Measurements from ENCODE around the gene LEFTY1.

DNA sequence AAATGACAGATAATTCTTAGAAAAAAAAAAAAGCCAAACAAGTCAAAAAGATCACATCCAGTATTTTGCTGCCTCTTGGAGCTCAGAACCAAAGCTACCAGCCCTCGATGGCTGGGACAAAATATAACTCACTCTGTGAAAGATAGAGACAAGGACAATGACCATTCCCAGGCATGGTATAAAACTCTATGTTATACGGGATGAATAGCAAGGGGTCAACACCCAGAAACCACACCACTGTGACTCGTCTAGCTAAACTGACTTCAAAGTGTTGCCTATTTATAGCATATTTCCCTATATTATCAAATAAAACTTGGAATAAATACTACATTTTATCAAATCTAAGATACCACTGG is 16.9 kb downstream of the LEFTY1 start:
- TF ChIP-seq, protein P1, sequence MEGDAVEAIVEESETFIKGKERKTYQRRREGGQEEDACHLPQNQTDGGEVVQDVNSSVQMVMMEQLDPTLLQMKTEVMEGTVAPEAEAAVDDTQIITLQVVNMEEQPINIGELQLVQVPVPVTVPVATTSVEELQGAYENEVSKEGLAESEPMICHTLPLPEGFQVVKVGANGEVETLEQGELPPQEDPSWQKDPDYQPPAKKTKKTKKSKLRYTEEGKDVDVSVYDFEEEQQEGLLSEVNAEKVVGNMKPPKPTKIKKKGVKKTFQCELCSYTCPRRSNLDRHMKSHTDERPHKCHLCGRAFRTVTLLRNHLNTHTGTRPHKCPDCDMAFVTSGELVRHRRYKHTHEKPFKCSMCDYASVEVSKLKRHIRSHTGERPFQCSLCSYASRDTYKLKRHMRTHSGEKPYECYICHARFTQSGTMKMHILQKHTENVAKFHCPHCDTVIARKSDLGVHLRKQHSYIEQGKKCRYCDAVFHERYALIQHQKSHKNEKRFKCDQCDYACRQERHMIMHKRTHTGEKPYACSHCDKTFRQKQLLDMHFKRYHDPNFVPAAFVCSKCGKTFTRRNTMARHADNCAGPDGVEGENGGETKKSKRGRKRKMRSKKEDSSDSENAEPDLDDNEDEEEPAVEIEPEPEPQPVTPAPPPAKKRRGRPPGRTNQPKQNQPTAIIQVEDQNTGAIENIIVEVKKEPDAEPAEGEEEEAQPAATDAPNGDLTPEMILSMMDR (IDR thresholded peaks at IDR 0.05; ENCODE audit: poor library complexity, severe bottlenecking) = no peak
- TF ChIP-seq, protein P2, sequence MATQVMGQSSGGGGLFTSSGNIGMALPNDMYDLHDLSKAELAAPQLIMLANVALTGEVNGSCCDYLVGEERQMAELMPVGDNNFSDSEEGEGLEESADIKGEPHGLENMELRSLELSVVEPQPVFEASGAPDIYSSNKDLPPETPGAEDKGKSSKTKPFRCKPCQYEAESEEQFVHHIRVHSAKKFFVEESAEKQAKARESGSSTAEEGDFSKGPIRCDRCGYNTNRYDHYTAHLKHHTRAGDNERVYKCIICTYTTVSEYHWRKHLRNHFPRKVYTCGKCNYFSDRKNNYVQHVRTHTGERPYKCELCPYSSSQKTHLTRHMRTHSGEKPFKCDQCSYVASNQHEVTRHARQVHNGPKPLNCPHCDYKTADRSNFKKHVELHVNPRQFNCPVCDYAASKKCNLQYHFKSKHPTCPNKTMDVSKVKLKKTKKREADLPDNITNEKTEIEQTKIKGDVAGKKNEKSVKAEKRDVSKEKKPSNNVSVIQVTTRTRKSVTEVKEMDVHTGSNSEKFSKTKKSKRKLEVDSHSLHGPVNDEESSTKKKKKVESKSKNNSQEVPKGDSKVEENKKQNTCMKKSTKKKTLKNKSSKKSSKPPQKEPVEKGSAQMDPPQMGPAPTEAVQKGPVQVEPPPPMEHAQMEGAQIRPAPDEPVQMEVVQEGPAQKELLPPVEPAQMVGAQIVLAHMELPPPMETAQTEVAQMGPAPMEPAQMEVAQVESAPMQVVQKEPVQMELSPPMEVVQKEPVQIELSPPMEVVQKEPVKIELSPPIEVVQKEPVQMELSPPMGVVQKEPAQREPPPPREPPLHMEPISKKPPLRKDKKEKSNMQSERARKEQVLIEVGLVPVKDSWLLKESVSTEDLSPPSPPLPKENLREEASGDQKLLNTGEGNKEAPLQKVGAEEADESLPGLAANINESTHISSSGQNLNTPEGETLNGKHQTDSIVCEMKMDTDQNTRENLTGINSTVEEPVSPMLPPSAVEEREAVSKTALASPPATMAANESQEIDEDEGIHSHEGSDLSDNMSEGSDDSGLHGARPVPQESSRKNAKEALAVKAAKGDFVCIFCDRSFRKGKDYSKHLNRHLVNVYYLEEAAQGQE (IDR thresholded peaks at IDR 0.05; ENCODE audit: borderline replicate concordance) = no peak
- TF ChIP-seq SMC3 (conservative IDR thresholded peaks at IDR 0.05; ENCODE audit: poor library complexity) (no peak), EZH2 (IDR thresholded peaks at IDR 0.05; ENCODE audit: borderline replicate concordance, insufficient read depth, low read length, poor library complexity, severe bottlenecking) (no peak), RAD21 (conservative IDR thresholded peaks at IDR 0.05) (no peak), TAF1 (IDR thresholded peaks at IDR 0.05; ENCODE audit: low read depth) (no peak), MXI1 (conservative IDR thresholded peaks at IDR 0.05; ENCODE audit: poor library complexity, severe bottlenecking) (no peak), EP300 (conservative IDR thresholded peaks at IDR 0.05; ENCODE audit: poor library complexity, severe bottlenecking) (no peak), POLR2AphosphoS5 (IDR thresholded peaks at IDR 0.05) (no peak)
